WTC11 (cell line): ENCODE results near the gene ZFHX2. TPM values are rescaled to one million over a fixed set of nuclear protein-coding genes. Genes with fewer than 3 reads are reported as not detected.
A peak's percentile ranks its signal among the peaks of the same experiment; 100 is the strongest.
"Not testable (repeated sequence)": the region's sequence is repeated elsewhere in the genome, so short reads cannot be mapped to it uniquely, and the experiment has no call there.

ENCODE experiments used
- ATAC-seq: fragments of 200-7000 bp; cut with Tn5 transposase; 2 replicates; pipeline ENCODE4 v1.10.0; 2021; ENCODE audit warnings: mild to moderate bottlenecking, moderate library complexity
- CTCF ChIA-PET: fragments of 300-600 bp; sonication (Branson Sonifier 250); formaldehyde crosslinking; loops from one replicate; lab custom pipeline; 2021; ENCODE audit warnings: antibody characterized with exemption; lab: Charles Lee
- POLR2A ChIA-PET: fragments of 350-600 bp; sonication (Branson Sonifier 250); formaldehyde crosslinking; loops from one replicate; lab custom pipeline; 2021; ENCODE audit warnings: antibody characterized with exemption; lab: Charles Lee
- DNase-seq: peaks from one replicate; pipeline ENCODE4 v3.0.0; 2021; ENCODE audit warnings: low spot score
- H3K27ac Mint-ChIP-seq: 2 replicates; pipeline ENCODE4 v1.8.0; 2021; ENCODE audit warnings: mixed read lengths
- H3K27me3 Mint-ChIP-seq: 2 replicates; pipeline ENCODE4 v1.8.0; 2021; ENCODE audit warnings: low read depth, mild to moderate bottlenecking, moderate library complexity, mixed read lengths
- H3K36me3 Mint-ChIP-seq: 2 replicates; pipeline ENCODE4 v1.8.0; 2021; ENCODE audit warnings: mixed read lengths
- H3K4me1 Mint-ChIP-seq: 2 replicates; pipeline ENCODE4 v1.8.0; 2022; ENCODE audit warnings: mixed read lengths
- H3K4me3 Mint-ChIP-seq: 2 replicates; pipeline ENCODE4 v1.8.0; 2021; ENCODE audit warnings: mild to moderate bottlenecking, moderate library complexity, mixed read lengths
- H3K9me3 Mint-ChIP-seq: 2 replicates; pipeline ENCODE4 v1.8.0; 2021; ENCODE audit warnings: mixed read lengths
- CREM ChIP-seq: sonication (generic); formaldehyde crosslinking; IDR thresholded peaks from 2 replicates; pipeline ENCODE4 v1.8.1; 2022; ENCODE audit warnings: mild to moderate bottlenecking, missing genetic modification reagents, moderate library complexity
- FOXP1 ChIP-seq: sonication (generic); formaldehyde crosslinking; IDR thresholded peaks from 2 replicates; pipeline ENCODE4 v1.8.0; 2022; ENCODE audit warnings: missing genetic modification reagents, mild to moderate bottlenecking, moderate library complexity, borderline replicate concordance
- GTF2I ChIP-seq: fragments of 250-450 bp; sonication (Bioruptor Pico); conservative IDR thresholded peaks from 2 replicates; pipeline ENCODE4 v1.4.0; 2021; ENCODE audit warnings: mild to moderate bottlenecking
- IRF2 ChIP-seq: sonication (generic); formaldehyde crosslinking; IDR thresholded peaks from 2 replicates; pipeline ENCODE4 v1.8.0; 2022; ENCODE audit warnings: low read depth, missing genetic modification reagents, borderline replicate concordance
- JAZF1 ChIP-seq: fragments of 250-450 bp; sonication (Bioruptor Pico); IDR thresholded peaks from 2 replicates; pipeline ENCODE4 v1.9.0; 2021; ENCODE audit warnings: moderate library complexity, mild to moderate bottlenecking, inconsistent platforms
- NFE2L1 ChIP-seq: sonication (generic); formaldehyde crosslinking; IDR thresholded peaks from 2 replicates; pipeline ENCODE4 v1.8.1; 2023; ENCODE audit warnings: missing genetic modification reagents
- NR3C1 ChIP-seq: sonication (generic); formaldehyde crosslinking; conservative IDR thresholded peaks from 2 replicates; pipeline ENCODE4 v1.8.1; 2023; ENCODE audit warnings: low read depth, mild to moderate bottlenecking, missing genetic modification reagents
- PRRX2 ChIP-seq: fragments of 250-450 bp; sonication (Bioruptor Pico); IDR thresholded peaks from 2 replicates; pipeline ENCODE4 v1.8.0; 2021; ENCODE audit warnings: mild to moderate bottlenecking
- ZNF232 ChIP-seq: sonication (generic); formaldehyde crosslinking; IDR thresholded peaks from 2 replicates; pipeline ENCODE4 v1.8.0; 2022; ENCODE audit warnings: mild to moderate bottlenecking, missing genetic modification reagents
- ZNF263 ChIP-seq: sonication (generic); formaldehyde crosslinking; IDR thresholded peaks from 2 replicates; pipeline ENCODE4 v1.8.1; 2022; ENCODE audit warnings: low read depth, mild to moderate bottlenecking, moderate library complexity, missing genetic modification reagents
- ZNF281 ChIP-seq: sonication (generic); formaldehyde crosslinking; IDR thresholded peaks from 2 replicates; pipeline ENCODE4 v1.8.0; 2023; ENCODE audit warnings: mild to moderate bottlenecking, missing genetic modification reagents
- ZNF416 ChIP-seq: fragments of 250-450 bp; sonication (Bioruptor Pico); IDR thresholded peaks from 2 replicates; pipeline ENCODE4 v1.9.0; 2021; ENCODE audit warnings: mild to moderate bottlenecking, inconsistent platforms
- ZNF423 ChIP-seq: fragments of 250-450 bp; sonication (Bioruptor Pico); IDR thresholded peaks from 2 replicates; pipeline ENCODE4 v2.1.2; 2022; ENCODE audit warnings: mild to moderate bottlenecking, moderate library complexity
- total RNA-seq: library from RNA; stranded (reverse); gene quantifications from 3 replicates; pipeline ENCODE4 v1.2.3, GENCODE V29; 2021
- TF ChIP-seq, protein P1 (sequence below): sonication (generic); formaldehyde crosslinking; IDR thresholded peaks from 2 replicates; pipeline ENCODE4 v1.8.0; 2022; ENCODE audit warnings: missing genetic modification reagents
- TF ChIP-seq, protein P2 (sequence below): sonication (generic); formaldehyde crosslinking; IDR thresholded peaks from 2 replicates; pipeline ENCODE4 v1.8.0; 2022; ENCODE audit warnings: mild to moderate bottlenecking, missing genetic modification reagents

The ZFHX2 gene
- total RNA-seq, 1 experiment from 2014 or later: 16.4 TPM

GRCh38 chr14:23537351-23538049 is 14.1 kb downstream of the ZFHX2 start (continued):
- TF ChIP-seq, protein P1, sequence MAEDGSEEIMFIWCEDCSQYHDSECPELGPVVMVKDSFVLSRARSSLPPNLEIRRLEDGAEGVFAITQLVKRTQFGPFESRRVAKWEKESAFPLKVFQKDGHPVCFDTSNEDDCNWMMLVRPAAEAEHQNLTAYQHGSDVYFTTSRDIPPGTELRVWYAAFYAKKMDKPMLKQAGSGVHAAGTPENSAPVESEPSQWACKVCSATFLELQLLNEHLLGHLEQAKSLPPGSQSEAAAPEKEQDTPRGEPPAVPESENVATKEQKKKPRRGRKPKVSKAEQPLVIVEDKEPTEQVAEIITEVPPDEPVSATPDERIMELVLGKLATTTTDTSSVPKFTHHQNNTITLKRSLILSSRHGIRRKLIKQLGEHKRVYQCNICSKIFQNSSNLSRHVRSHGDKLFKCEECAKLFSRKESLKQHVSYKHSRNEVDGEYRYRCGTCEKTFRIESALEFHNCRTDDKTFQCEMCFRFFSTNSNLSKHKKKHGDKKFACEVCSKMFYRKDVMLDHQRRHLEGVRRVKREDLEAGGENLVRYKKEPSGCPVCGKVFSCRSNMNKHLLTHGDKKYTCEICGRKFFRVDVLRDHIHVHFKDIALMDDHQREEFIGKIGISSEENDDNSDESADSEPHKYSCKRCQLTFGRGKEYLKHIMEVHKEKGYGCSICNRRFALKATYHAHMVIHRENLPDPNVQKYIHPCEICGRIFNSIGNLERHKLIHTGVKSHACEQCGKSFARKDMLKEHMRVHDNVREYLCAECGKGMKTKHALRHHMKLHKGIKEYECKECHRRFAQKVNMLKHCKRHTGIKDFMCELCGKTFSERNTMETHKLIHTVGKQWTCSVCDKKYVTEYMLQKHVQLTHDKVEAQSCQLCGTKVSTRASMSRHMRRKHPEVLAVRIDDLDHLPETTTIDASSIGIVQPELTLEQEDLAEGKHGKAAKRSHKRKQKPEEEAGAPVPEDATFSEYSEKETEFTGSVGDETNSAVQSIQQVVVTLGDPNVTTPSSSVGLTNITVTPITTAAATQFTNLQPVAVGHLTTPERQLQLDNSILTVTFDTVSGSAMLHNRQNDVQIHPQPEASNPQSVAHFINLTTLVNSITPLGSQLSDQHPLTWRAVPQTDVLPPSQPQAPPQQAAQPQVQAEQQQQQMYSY (CRISPR knock-in tag): peak; percentile 28; the same call in 1 of the 2 replicates

DNA sequence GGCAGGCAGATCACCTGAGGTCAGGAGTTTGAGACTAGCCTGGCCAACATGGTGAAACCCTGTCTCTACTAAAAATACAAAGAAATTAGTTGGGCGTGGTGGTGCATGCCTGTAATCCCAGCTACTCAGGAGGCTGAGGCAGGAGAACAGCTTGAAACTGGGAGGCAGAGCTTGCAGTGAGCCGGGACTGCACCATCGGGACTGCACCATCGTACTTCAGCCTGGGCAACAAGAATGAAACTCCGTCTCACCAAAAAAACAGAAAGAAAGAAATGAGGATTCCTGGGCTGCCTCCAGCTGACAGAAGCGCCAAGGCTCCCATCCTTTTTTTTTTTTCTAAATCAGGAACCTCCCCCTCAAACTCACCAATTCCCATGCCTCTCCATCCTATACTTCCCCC is 14.7 kb downstream of the ZFHX2 start:
- H3K4me1 Mint-ChIP-seq: peaks cover 51% of the 10 kb centered on the region
- H3K27me3 Mint-ChIP-seq, H3K9me3 Mint-ChIP-seq, ATAC-seq, DNase-seq: not testable (repeated sequence)
- ChIA-PET POLR2A (interaction anchor here (0.7 to 5.5 kb wide), 15 partner anchors 8 to 216 kb away, joined by 3 to 102 read pairs (median 13); partner anchors contain the start of genes PABPN1, THTPA and ZFHX2), CTCF (interaction anchor here (0.7 to 7.8 kb wide), 19 partner anchors 9 to 1336 kb away, joined by 3 to 181 read pairs (median 8); partner anchors contain the start of genes AP1G2, THTPA and ZFHX2)
- peak overlapping the region; percentile 83 for H3K4me3 Mint-ChIP-seq
- H3K27ac Mint-ChIP-seq: peak overlapping the region; percentile 100
- peaks cover 33% of the 10 kb centered on the region for H3K36me3 Mint-ChIP-seq

DNA sequence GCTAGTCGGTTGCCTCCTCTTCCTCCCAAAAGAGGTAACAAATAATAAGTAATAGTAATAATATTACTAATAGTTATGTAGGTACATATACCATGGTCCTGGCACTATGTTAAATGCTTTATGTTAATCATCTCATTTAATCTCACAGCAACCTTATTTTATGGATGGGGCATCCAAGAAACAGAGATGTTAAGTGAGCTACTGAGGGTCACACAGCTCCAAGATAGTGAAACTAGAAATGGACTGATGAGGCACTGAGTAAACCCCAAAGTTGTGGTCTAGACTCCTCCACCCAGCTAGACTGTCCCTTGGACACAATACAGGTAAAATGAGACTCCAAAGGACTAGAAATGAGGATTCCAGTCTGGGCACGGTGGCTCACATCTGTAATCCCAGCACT is 15.1 kb downstream of the ZFHX2 start:
- DNase-seq: no peak
- Mint-ChIP-seq H3K36me3 (peaks cover 33% of the 10 kb centered on the region), H3K9me3 (no peaks in the 10 kb centered on the region), H3K27me3 (no peaks in the 10 kb centered on the region), H3K27ac (peak overlapping the region; percentile 100), H3K4me1 (peaks cover 47% of the 10 kb centered on the region), H3K4me3 (peak overlapping the region; percentile 83)
- CTCF ChIA-PET: interaction anchor here (1.1 to 7.8 kb wide), 12 partner anchors 8 to 93 kb away, joined by 3 to 181 read pairs (median 10); partner anchors contain the start of gene THTPA
- POLR2A ChIA-PET: interaction anchor here (0.9 to 5.5 kb wide), 9 partner anchors 8 to 53 kb away, joined by 3 to 102 read pairs (median 36); partner anchors contain the start of genes THTPA and ZFHX2
- no peak for ATAC-seq
- TF ChIP-seq PRRX2 (CRISPR knock-in tag) (no peak), ZNF281 (CRISPR knock-in tag) (no peak), IRF2 (CRISPR knock-in tag) (no peak)

DNA sequence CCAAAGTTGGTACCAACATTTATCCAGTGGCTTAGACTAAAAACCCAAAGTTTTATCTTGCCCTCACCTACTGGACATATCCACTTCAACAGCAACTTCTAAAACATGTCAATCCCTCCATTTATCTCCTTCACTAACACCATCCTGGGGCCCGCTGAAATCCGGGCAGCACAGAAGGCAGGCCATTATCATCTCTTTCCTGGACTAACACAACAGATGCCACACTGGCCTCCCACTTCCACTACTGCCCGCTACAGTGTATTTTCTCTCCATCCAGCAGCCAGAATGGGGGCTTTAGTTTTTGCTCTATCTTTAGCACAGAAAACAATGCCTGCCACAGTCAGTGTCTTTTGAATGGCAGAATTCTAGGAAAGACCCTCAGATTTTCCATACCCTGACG is 15.6 kb downstream of the ZFHX2 start:
- H3K27ac Mint-ChIP-seq: peak overlapping the region; percentile 59
- no peak for ATAC-seq
- DNase-seq: no peak
- no peak overlapping the region for H3K4me3 Mint-ChIP-seq
- no peaks in the 10 kb centered on the region; the same call in 1 of the 2 replicates for H3K27me3 Mint-ChIP-seq
- H3K4me1 Mint-ChIP-seq: peaks cover 51% of the 10 kb centered on the region
- POLR2A ChIA-PET: interaction anchor here (2.8 to 5.5 kb wide), 6 partner anchors 7 to 52 kb away, joined by 14 to 102 read pairs (median 61); partner anchors contain the start of genes THTPA and ZFHX2
- peaks cover 39% of the 10 kb centered on the region for H3K36me3 Mint-ChIP-seq
- CTCF ChIA-PET: interaction anchor here (1.5 to 7.1 kb wide), 6 partner anchors 8 to 93 kb away, joined by 3 to 181 read pairs (median 19); no protein-coding TSS in a partner anchor
- H3K9me3 Mint-ChIP-seq: no peaks in the 10 kb centered on the region
- TF ChIP-seq ZNF416 (CRISPR knock-in tag) (no peak), GTF2I (CRISPR knock-in tag) (no peak), NR3C1 (CRISPR knock-in tag) (no peak), NFE2L1 (CRISPR knock-in tag) (no peak), JAZF1 (no peak), ZNF423 (CRISPR knock-in tag) (no peak), FOXP1 (CRISPR knock-in tag) (no peak), PRRX2 (CRISPR knock-in tag) (no peak), ZNF263 (CRISPR knock-in tag) (no peak), ZNF232 (CRISPR knock-in tag) (no peak), CREM (CRISPR knock-in tag) (no peak)
- TF ChIP-seq, protein P2, sequence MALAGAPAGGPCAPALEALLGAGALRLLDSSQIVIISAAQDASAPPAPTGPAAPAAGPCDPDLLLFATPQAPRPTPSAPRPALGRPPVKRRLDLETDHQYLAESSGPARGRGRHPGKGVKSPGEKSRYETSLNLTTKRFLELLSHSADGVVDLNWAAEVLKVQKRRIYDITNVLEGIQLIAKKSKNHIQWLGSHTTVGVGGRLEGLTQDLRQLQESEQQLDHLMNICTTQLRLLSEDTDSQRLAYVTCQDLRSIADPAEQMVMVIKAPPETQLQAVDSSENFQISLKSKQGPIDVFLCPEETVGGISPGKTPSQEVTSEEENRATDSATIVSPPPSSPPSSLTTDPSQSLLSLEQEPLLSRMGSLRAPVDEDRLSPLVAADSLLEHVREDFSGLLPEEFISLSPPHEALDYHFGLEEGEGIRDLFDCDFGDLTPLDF: no peak
